Erythroblast (primary cell): Measurements from ENCODE around the gene CLCNKB.

Experiments
- GATA1 ChIP-seq: IDR thresholded peaks from 2 replicates; pipeline ENCODE4 v1.6.1; 2011; ENCODE audit warnings: low read depth, mild to moderate bottlenecking, control low read depth, low read length, moderate library complexity
- POLR2A ChIP-seq: IDR thresholded peaks from 2 replicates; pipeline ENCODE4 v1.6.1; 2011; ENCODE audit warnings: mild to moderate bottlenecking, low read length

DNA sequence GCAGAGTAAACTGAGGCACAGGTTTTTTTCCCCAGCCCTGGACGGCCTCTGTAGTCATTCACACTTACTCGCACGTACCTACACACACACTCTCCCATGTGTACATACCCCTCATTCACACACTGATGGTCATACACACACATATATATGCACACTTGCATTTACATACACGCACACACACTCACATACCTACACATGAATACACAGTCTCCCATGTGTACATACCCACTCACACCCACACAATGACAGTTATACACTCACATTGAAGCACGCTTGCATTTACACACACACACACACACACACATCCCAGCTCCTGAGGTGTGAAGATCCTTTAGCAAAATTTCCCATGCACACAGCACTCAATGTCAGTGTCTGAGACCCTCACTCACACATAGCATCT lies 30.6 kb downstream of the CLCNKB start:
- TF ChIP-seq POLR2A (no peak), GATA1 (no peak)
